Stimulated activated CD4-positive, alpha-beta T cell treated with anti-CD3 and anti-CD28 coated beads, Interleukin-1b, Interleukin-23, amount 100 ng/mL, for 1 hour (primary cell): ENCODE data around the gene IFT43.
A peak's percentile ranks its signal among the peaks of the same experiment; 100 is the strongest.

ENCODE experiments used
- DNase-seq, 2 donors: peaks; one replicate each; pipeline ENCODE4 v3.0.0-alpha.2; 2020; ENCODE audit warnings: low read depth in 2 of 2

The IFT43 gene

GRCh38 chr14:76015191-76015590, 29.6 kb downstream of the IFT43 start:
- DNase-seq = no peak

DNA sequence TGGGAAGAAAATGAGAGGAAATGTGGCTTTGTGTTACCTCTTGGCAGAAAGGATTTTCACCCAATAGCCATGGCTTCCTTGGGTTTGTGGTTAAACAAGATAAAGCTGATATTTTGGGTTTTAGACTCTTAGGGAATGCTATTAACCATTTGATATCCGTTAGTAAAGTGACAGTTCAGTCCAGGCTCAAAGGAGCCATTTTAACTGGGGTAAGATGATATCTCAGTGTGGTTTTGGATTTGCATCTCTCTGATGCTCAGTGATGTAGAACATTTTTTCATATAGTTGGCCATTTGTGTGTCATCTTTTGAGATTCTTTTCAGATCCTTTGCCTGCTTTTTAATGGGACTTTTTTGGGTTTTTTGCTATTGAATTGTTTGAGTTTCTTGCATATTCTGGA, 30.1 kb downstream of the IFT43 start:
- no peak for DNase-seq

- no peak for DNase-seq
Observed at GRCh38 chr14:76019676-76020075, 34.1 kb downstream of the IFT43 start.

DNA sequence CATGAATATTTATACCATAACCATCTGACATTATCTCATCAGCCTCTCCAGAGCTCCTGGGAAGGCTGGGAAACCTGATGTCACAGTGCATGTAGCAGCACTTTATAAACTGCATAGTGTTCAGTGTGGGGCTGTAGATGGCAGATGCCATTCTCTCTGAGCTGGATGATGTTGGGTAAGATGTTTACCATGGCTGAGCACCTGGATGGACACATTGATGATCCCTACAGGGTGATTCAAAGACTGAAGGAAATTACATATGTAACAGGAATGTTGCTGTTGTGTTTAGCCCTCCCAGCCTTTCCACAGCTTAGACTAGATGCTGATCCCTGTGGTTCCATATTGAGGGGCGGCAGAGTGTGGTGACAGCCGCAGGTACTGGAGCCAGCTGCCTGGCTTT, 37.4 kb downstream of the IFT43 start:
- DNase-seq = no peak

GRCh38 chr14:76023757-76024156, 38.2 kb downstream of the IFT43 start:
- no peak for DNase-seq

DNA sequence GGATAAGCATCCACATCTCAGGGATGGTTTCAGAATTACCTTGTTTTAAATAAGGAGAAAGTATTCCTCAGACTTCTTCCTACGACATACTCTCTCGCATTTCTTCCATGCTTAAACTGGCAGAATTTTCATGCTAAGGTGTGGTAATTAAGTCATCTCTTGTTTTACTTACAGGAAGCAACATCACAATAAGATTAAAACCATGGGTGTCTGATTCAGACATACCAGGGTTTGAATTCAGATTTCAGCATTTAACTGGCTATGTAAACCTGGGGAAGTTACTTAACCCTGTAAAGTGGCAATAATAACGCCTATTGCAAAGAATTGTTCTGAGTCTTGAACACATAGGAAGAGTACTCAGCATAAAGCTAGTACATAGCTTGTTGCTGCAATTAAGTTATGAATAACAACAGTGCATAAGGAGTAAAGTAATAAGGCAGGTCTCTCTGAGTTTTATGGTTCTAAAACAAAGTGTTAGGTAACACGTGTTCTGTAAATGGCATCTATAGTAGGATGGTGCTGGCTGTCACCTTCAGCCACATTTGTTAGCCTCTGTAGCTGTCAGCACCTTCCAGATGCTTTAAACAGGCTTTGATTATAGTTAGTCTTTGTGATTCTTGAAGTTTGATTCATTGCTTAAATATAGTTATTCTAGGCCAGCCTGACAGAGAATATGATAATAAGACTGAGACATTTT, 38.8 kb downstream of the IFT43 start:
- DNase-seq = no peak

DNA sequence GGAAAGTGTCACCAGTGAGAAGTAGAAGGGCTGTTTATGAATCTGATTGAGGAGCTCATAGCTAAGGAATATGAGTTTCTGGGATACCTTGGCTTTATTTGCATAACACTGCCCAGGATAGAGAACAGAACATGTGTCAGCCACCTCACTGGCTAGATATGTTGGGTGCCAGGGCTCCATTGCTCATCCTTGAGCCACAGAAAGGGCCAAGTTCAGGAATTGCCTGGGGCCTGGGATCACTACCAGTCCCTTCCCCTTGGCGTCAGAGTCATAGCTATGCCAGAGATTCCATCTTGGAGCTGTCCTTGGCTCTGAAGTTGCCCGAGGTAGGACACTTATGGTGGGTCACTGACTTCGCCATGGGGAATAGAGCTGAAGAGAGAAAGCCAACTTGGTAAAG, 49.0 kb downstream of the IFT43 start:
- DNase-seq = no peak

DNA sequence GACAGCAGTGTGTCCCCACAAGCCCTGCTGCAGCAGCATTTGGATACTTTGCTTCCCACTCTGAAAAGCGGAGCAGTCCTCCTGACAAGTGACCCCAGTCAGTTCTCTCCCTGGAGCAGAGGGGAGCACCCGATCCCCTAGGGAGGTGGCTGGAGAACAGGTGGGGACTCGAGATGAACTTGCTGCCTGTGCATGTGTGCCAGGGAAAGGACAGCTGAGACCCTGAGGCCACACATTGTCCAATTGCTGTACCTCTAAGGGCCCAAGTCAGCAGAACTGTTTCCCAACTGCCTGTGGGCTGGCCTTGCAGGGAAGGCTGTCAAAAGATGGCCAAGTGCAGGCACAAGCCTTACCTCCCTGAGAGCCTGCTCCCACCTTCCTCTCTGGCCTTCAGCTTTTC, 55.1 kb downstream of the IFT43 start:
- no peak for DNase-seq

- DNase-seq = no peak
Observed at GRCh38 chr14:76045773-76046172, 60.2 kb downstream of the IFT43 start.

DNA sequence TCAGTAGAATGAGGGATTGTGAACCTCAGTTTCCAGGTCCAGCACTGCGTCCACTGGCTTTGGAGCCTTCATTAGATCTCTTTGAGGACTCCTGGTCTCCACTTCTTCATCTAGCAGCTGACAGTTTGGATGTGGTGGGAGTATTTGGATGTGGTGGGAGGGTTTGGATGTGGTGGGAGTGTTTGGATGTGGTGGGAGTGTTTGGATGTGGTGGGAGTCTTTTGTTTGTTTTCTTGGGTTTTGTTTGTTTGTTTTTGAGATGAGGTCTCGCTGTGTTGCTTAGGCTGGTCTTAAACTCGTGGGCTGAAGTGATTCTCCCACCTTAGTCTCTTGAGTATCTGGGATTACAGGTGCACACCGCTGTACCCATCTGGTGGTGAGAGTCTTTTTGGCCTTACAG, 64.7 kb downstream of the IFT43 start:
- DNase-seq = no peak

- peak; percentile 19 to 29 for DNase-seq
Observed at GRCh38 chr14:76050797-76051392, 65.3 kb downstream of the IFT43 start.

DNA sequence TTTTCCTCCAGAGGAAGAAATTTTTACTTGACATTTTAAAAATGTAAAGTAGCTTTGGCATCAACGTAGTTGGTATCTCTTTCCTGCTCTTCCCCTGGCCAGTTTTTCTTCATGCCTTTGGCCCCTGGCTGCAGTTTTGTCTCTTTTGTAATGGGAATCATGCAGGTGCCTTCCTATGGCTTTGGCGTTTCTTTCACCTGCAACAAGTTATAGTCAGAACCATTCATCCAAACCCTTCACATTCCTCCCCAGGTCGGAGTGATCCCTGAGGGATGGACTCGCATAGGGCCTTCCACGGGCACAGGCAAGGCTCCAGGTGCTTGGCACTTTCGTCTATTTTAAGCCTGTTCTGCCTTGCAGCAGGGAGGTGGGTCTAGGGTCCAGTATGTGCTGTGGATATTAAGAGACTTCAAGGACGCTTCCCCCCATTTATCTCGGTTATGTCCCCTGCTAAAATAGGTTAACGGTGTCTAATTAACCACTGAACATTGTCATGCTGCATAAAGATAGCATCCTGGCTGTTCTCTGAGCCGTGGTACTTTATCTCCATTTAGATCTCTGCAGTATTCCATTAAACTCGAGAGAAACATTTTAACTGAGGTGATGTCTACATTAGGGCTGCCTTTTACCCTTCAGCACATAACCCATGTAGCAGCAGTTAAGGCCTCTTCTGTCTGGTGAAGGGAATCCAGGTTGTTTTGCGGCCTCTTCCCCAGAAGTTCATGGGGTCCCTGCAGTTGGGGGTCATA, 66.3 kb downstream of the IFT43 start:
- no peak for DNase-seq

DNA sequence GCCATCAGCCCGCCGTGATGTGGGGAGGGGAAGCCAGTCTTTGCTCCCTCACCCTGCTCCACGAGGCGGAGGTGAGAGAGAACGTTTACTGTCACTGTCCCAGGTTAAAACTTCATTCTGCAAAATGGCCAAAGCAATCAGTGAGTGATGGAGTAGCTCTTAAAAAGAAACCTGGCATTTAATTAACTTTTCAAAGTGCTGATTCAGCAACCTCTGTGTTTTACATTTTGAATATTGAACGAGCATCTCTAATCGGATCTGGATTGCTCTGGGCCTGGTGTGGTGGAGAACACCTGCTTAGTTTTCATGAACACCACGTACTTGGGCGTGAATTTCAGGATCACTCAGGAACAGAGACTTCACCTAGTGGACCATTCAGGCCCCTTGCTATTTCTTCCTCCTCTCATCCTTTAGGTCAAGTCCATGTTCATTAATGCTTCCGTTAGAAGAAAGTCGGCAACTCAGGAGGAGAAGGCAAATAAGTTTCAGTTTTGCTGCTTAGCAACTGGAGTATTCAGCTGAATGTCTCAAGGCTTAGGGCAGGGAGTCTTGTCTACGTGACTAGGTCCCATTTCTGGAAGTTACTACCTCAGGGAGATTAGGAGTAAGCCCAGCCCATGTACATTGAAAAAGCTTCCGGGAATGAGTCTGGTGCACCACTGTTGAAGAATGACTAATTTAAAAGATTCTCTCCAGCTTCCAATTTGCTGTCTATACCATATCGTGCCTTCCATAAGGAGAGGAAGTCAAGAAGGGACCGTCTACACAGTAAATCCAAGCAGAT, 68.2 kb downstream of the IFT43 start:
- DNase-seq = no peak

DNA sequence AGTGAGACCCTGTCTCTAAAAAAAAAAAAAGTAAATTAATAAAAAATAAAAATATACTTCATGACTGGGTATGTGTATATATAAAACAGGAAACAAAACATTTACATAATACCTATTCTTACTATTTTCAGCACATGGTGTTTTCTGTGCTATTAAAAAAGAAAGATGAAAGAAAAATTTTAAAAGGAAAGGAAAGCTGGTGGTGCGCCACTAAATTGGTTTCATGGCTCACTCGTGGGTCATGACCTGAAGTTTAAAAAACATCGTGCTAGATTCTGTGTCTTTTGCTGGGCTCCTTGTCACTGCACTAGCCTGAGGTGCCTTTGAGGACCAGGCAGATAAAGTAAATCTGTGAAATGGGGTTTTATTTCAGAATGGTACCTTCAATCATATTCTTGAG, 69.8 kb downstream of the IFT43 start:
- DNase-seq = no peak

- no peak for DNase-seq
Observed at GRCh38 chr14:76056128-76056527, 70.6 kb downstream of the IFT43 start.

GRCh38 chr14:76057914-76058313, 72.4 kb downstream of the IFT43 start:
- DNase-seq = no peak

DNA sequence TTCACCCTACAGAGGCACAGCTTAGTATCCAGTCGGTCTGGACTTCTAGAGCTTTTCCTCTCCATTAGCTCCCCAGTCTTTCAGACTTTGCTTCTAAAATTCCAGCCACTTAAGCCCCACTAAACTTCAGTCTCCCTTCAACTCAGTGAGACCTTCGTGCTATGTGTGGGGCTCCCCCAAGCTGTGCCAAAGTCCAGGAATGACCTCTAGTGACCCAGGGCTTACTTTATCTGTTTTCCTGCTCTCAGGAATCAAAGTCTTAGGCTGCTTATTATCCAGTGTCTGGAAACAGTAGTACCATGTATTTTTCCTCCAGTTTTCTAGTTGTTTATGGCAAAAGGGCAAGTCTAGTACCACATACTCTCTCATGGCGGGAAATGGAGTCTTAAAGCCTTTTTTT, 77.8 kb downstream of the IFT43 start:
- DNase-seq = no peak

DNA sequence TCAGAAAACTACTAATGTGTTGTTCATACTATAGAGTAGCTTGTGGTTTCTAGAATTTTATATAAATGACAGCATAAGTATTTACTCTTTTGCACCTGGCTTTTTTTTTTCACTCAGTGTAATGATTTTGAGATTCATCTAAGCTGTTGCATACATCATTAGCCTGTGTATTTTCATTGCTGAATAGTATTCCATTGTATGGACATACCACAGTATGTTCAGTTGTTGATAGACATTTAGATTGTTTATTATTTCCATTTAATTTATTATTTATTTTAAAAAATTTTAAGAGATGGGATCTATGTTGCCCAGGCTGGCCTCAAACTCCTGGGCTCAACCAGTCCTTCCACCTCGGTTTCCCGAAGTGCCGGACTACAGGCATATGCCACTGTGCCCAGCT, 80.0 kb downstream of the IFT43 start:
- DNase-seq = no peak

DNA sequence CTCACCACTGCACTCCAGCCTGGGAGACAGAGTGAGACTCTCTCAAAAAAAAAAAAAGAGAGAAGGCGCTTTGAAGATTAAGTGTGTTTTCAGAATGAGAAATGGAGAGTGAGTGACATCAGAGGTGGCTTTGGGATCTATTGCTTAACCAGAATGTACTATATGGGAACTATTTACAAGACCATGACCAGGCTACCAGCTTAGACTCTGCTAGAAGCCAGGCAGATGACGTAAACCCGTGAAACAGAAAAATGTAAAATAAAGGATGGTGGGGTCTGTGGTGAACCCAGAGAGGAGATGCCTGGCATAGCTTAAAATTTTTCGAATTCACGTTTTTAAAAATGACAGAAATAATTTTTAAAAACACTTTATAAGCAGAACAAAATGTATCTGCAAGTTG, 82.0 kb downstream of the IFT43 start:
- no peak for DNase-seq

GRCh38 chr14:76073717-76074116, 88.2 kb downstream of the IFT43 start:
- no peak for DNase-seq

GRCh38 chr14:76077340-76077739, 91.8 kb downstream of the IFT43 start:
- DNase-seq = no peak

- no peak for DNase-seq
Observed at GRCh38 chr14:76078501-76078900, 92.9 kb downstream of the IFT43 start.
